Lower lobe of right lung (tissue), 2 donors: Measurements from ENCODE around the gene GUCA1A. TPM values are rescaled to one million over a fixed set of nuclear protein-coding genes. Genes with fewer than 3 reads are reported as not detected.
A peak's percentile ranks its signal among the peaks of the same experiment; 100 is the strongest.

ENCODE experiments used
- ATAC-seq, 2 donors: fragments of 200-7000 bp; cut with Tn5 transposase; one replicate each; pipeline ENCODE4 v1.9.1; 2020 to 2022; ENCODE audit warnings: mild to moderate bottlenecking in 2 of 2, moderate library complexity in 2 of 2
- DNase-seq: peaks from one replicate; pipeline ENCODE4 v3.0.0-alpha.2; 2020
- H3K27ac ChIP-seq: fragments of 200-600 bp; one replicate; pipeline ENCODE4 v1.8.0; 2022
- H3K27me3 ChIP-seq: fragments of 200-600 bp; one replicate; pipeline ENCODE4 v1.8.0; 2022; ENCODE audit warnings: low read depth
- H3K36me3 ChIP-seq: fragments of 200-600 bp; one replicate; pipeline ENCODE4 v1.8.0; 2022; ENCODE audit warnings: mild to moderate bottlenecking
- H3K4me1 ChIP-seq: fragments of 200-600 bp; one replicate; pipeline ENCODE4 v1.8.0; 2022
- H3K4me3 ChIP-seq: fragments of 200-600 bp; one replicate; pipeline ENCODE4 v1.8.0; 2022; ENCODE audit warnings: mild to moderate bottlenecking
- H3K9me3 ChIP-seq: fragments of 200-600 bp; one replicate; pipeline ENCODE4 v1.8.0; 2022
- intact Hi-C: fragments of 100-400 bp; cut with DNase I; formaldehyde crosslinking; loops from one replicate; pipeline ENCODE4 v1.11.0; 2022
- total RNA-seq: library from RNA; stranded (reverse); fragmentation: NEBNext Ultra II Directional; extraction: Animal tissue kit (Norgen Biotek cat#: 25700); gene quantifications from one replicate; pipeline ENCODE4 v1.2.1, GENCODE V29; 2021
- TF ChIP-seq, protein P1 (sequence below): fragments of 200-600 bp; IDR thresholded peaks from one replicate; pipeline ENCODE4 v1.8.0; 2022; ENCODE audit warnings: antibody characterized with exemption, mild to moderate bottlenecking
- donor health status: DM: no; HTN: yes; CAD: no; lungs with severe emphysema.

GUCA1A gene
- total RNA-seq, 1 donor from 2014 or later = not detected

DNA sequence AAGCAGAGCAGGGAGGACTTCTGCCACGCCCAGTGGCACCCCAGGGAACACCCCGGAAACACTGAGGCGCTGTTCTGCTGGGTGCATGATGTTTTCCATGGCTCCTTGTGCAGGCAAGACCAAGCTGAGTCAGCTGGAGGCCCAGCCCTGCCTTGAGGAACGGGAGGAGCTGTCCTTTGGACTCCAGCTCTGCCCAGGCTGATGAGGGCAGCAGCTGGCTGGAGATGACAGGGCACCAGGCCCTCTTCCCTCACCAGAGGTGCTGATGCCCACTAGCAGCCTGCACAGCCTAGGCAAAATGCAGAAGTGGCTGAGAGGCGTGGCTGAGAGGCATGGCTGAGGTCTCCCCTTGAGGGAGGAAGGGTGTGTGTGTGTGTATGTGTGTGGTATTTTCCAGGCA lies 33.1 kb upstream of the GUCA1A start:
- Histone ChIP-seq H3K4me3 (no peak overlapping the region), H3K36me3 (no peaks in the 10 kb centered on the region), H3K27me3 (peaks cover 11% of the 10 kb centered on the region), H3K9me3 (no peaks in the 10 kb centered on the region), H3K4me1 (peaks cover 39% of the 10 kb centered on the region), H3K27ac (no peak overlapping the region)
- peak in 1 of 2 donors; percentile 17 for ATAC-seq
- TF ChIP-seq, protein P1, sequence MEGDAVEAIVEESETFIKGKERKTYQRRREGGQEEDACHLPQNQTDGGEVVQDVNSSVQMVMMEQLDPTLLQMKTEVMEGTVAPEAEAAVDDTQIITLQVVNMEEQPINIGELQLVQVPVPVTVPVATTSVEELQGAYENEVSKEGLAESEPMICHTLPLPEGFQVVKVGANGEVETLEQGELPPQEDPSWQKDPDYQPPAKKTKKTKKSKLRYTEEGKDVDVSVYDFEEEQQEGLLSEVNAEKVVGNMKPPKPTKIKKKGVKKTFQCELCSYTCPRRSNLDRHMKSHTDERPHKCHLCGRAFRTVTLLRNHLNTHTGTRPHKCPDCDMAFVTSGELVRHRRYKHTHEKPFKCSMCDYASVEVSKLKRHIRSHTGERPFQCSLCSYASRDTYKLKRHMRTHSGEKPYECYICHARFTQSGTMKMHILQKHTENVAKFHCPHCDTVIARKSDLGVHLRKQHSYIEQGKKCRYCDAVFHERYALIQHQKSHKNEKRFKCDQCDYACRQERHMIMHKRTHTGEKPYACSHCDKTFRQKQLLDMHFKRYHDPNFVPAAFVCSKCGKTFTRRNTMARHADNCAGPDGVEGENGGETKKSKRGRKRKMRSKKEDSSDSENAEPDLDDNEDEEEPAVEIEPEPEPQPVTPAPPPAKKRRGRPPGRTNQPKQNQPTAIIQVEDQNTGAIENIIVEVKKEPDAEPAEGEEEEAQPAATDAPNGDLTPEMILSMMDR = no peak
- intact Hi-C loops = no loop called here
- peak; percentile 66 for DNase-seq

DNA sequence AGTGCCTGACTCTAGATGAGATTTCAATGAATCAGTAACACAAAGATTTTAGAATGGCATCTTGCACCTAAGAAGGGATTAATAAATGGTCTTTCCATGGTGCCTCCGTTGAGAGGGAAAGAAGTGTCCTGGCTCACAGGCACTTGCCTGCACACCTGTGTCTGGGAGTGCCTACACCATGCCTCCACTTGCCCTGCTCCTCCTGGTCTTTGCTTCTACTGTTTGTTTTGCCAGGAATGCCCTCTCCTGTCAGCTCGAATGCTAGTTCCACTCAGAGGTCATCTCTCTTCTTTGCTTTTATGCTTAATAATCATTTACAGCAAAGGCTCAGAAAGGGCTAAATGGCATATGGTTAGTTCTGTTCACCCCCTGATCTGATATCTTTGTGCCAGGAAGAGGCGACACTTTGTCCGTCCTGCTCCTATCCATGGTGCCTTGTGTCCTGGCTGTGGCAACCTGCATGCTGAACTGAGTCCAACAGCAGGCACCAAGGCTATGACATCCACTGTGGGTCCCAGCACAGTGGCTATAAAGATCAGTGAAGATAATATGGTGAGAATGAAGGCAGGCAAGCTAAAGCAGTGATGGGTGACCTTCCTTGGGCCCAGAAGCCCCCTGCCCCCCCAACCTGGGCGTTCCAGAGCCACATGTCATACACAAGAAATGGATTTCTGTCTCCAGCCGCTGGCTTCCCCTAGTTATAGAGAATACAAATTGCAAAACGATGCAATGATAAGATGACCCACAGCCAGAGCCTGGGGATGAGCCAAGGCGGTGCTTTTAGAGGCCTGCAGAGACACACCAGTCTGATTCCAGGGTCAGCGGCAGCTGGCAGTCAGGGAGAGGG lies 32.2 kb upstream of the GUCA1A start:
- peak overlapping the region; percentile 75 for H3K27ac ChIP-seq
- peaks cover 11% of the 10 kb centered on the region for H3K27me3 ChIP-seq
- H3K4me1 ChIP-seq = peaks cover 39% of the 10 kb centered on the region
- no peaks in the 10 kb centered on the region for H3K9me3 ChIP-seq
- intact Hi-C loops = no loop called here
- H3K36me3 ChIP-seq = no peaks in the 10 kb centered on the region
- TF ChIP-seq, protein P1 = no peak
- ATAC-seq = no peak
- peak overlapping the region; percentile 57 for H3K4me3 ChIP-seq
- no peak for DNase-seq

DNA sequence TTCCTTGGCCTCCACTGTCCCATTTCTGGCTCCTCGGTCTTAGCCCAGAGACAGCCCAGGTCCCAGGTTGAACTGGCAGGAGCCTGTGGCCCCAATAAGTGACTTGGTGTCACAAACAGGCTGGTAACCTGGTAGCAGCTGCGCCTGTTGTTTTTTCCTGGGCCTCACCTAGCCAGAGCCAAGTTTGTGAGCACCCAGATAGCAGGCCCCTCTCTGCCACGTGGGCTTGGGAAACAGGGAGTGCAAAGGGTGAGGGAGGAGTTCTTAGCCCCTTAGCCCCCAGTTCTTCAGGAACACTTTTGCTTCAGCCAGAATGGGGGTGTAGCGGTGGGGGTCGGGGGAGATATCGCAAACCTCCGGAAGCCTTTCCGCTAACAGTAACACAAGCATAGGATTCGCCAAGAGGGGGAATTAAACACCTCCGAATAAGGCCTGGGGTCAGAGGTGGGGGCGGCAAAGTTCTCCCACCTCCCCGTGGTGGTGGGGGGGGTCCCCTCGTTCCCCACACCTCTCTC lies 31.5 kb upstream of the GUCA1A start:
- H3K36me3 ChIP-seq = no peaks in the 10 kb centered on the region
- TF ChIP-seq, protein P1 = no peak
- peak overlapping the region; percentile 57 for H3K4me3 ChIP-seq
- peaks cover 11% of the 10 kb centered on the region for H3K27me3 ChIP-seq
- DNase-seq (no peak), ATAC-seq (peak; percentile 20 to 30)
- no peaks in the 10 kb centered on the region for H3K9me3 ChIP-seq
- intact Hi-C loops = no loop called here
- peak overlapping the region; percentile 75 for H3K27ac ChIP-seq
- H3K4me1 ChIP-seq = peaks cover 39% of the 10 kb centered on the region

DNA sequence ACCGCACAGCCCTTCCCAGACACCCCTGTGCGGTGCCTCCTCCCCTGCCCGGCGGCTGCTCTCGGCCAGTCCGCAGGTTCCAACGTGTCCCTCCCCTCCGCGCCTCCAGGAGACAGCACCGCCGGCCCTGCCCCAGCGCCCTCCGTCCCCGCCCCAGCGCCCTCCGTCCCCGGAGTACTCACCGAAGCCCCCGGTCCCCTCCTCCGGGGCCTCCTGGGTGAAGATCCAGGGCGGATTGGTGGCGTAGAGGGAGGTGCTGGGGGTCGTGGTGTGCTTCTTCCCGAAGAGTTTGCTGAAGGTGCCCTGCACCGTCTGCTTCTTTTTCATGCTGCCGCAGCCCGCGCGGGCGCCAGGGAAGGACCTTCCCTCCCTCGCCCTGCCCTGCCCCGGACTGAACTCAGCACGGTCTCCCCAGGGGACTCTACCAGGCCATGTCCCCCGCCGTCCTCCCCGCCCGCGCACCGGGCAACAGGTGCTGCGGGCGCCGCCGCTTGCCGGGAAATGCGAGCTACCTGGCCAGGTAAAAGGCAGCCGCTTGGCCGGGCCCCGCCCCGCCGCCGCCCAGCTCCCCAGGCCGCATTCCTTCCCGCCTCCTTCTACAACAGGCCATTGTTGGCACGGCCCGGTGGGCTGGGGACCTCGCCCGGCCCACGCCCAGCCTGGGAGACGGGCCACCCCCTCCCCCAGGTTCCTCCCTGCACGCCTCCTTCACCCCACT lies 30.9 kb upstream of the GUCA1A start, which contains the start of gene C6orf132:
C6orf132 (minus strand) TSS at position 503 of the 718 bp plus-strand sequence; CDS start at position 327, 176 bp downstream.
- DNase-seq = peak; percentile 86
- peak within 1 kb of the TSS; percentile 57 for H3K4me3 ChIP-seq
- intact Hi-C loops = no loop called here
- no peaks in the 10 kb centered on the region for H3K9me3 ChIP-seq
- TF ChIP-seq, protein P1 = peak; percentile 10
- peak; percentile 92 to 93 for ATAC-seq
- H3K4me1 ChIP-seq = peaks cover 39% of the 10 kb centered on the region
- peaks cover 11% of the 10 kb centered on the region for H3K27me3 ChIP-seq
- H3K36me3 ChIP-seq = no peaks in the 10 kb centered on the region
- peak within 1 kb of the TSS; percentile 75 for H3K27ac ChIP-seq

DNA sequence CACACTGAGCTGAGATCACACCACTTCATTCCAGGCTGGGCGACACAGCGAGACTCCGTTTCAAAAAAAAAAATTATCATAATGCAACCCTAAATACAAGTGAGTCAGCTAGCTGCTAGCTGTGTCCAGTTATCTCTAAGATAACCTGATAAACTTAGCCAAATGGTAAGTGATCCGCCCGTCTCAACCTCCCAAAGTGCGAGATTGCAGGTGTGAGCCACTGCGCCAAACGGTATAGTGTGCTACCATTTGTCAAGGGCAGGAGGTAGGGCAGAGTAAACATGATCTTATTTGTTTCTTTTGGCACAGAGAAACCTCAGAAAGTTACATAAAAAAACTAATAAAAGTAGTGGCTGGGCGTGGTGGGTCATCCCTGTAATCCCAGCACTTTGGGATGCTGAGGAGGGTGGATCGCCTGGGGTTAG lies 26.0 kb upstream of the GUCA1A start:
- Histone ChIP-seq H3K27ac (no peak overlapping the region), H3K36me3 (no peaks in the 10 kb centered on the region), H3K9me3 (no peaks in the 10 kb centered on the region), H3K27me3 (peaks cover 8% of the 10 kb centered on the region), H3K4me1 (peaks cover 11% of the 10 kb centered on the region), H3K4me3 (no peak overlapping the region)
- no peak for DNase-seq
- TF ChIP-seq, protein P1 = no peak
- intact Hi-C loops = no loop called here
- ATAC-seq = no peak
